Right renal pelvis (tissue), 4 donors: ENCODE results near the gene INTS4. TPM values are rescaled to one million over a fixed set of nuclear protein-coding genes. Genes with fewer than 3 reads are reported as not detected.
"Not testable (repeated sequence)": the region's sequence is repeated elsewhere in the genome, so short reads cannot be mapped to it uniquely, and the experiment has no call there.

ENCODE experiments used
- DNase-seq, 4 donors: peaks; one replicate each; pipeline ENCODE4 v3.0.0-alpha.2; 2013; ENCODE audit warnings: low read depth in 4 of 4, low spot score in 3 of 4, missing footprints in 1 of 4
- polyA plus RNA-seq, 4 donors: library from polyadenylated mRNA; unstranded; fragments of 120-200 nt; gene quantifications; one replicate each; pipeline ENCODE4 v1.2.1, GENCODE V29; 2013; ENCODE audit not compliant: insufficient read length in 4 of 4

The INTS4 gene
- polyA plus RNA-seq, 4 donors = 36.6 to 44.4 (median 39.6) TPM

DNA sequence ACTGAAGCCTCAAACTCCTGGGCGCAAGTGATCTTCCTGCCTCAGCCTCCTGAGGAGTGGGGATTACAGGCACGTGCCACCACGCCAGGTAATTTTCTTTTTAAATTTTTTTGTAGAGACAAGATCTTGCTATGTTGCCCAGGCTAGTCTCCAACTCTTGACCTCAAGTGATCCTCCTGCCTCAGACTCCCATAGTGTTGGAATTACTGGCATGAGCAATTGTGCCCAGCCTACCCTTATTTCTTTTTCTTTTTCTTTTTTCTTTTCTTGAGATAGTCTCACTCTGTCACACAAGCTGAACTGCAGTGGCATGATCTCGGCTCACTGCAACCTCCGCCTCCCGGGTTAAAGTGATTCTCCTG, 109.7 kb downstream of the INTS4 start:
- DNase-seq = no peak

DNA sequence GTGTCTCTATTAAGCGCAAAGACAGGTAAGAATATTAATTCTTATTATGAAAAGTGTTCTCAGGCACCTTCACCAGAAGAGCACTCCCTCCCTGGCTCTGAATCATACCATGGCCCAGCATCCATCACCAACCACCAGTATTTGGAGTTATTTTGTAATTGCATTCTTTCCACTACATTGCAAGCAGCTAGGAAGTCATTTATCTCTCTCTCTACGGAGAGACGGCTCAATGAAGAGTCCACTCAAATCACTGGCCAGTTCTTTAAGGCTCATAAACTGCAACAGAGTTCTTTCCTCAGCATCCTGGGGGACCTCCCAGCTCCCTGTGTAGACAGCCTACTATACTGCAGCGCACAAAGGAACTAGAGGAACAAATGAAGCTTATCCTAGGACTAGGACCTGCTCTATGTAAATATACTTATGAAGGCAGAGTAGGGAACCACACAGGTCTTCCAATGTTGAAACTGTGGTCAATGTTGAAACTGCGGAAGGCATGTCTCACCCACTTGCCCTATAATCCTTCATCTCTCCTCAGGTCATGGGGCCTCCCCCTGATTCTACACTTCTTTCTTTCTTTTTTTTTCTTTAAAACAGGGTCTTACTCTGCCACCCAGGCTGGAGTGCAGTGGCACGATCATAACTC, 110.2 kb downstream of the INTS4 start:
- no peak for DNase-seq

DNA sequence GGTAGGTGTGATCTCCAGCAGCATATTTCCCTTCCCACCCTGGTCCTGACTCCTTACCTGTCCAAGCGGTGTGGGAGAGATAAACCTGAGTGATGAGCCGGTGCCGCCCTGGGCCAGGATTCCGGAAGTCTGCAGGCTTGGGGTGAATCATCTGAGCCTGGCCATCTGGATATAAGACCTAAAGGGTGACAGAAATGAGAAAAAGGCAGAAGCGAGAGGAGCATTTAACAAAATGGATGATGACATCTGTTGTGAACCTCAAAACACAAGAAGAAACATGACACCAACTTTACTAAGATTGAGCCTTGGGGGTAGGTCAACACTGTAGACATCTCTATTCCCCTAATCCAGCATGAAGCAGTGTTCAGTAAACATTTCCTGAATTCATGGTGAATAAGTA, 110.7 kb downstream of the INTS4 start:
- DNase-seq = no peak

DNA sequence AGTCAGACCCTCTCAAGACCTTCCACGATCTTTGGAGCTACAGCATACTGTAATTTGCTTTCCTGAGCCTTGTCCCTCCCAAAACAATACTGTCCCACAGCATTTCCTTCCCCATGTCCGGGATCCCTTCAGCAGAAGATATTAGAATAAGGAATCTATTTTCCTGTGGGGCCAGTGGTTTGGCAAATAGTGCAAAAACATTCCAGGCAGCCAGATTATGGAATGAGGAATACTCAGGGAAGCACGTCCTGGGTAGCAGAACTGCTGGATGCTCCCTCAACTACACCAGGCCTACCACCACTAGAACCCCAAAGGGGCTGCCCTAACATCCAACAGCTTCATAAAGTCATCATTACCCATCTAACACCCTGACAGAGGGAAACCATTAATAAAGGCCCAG, 112.1 kb downstream of the INTS4 start:
- no peak for DNase-seq

DNA sequence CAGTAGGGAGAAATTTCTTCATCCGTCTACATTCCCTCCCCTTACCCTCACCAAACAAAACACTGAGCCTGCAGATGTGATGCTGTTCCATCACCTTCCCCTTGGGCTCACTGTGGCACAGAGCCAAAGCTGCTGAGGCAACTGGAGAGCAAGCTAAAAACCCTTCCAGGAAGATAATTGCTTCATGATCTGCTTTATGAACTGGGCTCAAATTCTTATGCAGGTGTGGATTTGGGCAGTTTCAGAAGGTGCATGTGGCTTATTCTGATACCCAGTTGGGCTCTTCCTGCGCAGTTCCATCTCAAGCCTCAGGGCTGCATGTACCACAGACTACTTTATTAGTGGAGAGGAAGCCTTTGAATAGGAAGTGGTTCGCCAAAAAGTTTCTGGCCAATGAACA, 115.2 kb downstream of the INTS4 start:
- no peak for DNase-seq

DNA sequence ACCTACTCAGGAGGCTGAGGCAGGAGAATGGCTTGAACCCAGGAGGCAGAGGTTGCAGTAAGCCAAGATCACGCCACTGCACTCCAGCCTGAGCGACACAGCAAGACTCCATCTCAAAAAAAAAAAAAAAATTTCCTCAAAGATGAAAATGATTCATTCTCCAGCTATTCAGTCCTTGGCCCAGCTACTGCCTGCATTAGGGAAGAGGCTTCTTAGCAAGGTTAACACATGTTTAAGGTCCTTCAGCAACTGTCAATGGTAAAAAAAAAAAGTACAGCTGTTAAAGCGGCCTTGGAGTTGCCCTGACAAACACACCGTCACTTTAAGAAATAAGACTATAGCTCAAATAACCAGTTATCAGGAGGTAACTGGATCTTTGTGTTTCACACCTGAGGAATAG, 116.2 kb downstream of the INTS4 start:
- not testable (repeated sequence) for DNase-seq

DNA sequence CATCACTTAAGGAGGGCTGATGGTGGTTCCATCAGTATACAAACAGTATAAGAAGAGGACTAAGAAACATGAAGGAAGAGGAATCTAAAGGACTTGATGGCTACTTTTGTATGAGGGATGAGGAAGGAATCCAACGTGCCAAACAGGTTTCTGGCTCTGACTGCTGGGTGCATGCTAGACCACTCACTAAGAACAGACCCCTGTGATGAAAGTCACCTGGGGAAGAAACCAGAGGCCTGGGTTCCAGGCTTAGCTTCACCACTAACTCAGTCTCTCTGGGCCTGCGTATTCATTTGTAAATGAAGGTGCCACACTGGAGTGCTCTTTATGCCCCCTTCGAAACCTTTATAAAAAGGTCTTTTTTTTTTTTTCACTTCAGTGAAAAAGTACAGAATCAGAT, 118.4 kb downstream of the INTS4 start:
- DNase-seq = no peak

DNA sequence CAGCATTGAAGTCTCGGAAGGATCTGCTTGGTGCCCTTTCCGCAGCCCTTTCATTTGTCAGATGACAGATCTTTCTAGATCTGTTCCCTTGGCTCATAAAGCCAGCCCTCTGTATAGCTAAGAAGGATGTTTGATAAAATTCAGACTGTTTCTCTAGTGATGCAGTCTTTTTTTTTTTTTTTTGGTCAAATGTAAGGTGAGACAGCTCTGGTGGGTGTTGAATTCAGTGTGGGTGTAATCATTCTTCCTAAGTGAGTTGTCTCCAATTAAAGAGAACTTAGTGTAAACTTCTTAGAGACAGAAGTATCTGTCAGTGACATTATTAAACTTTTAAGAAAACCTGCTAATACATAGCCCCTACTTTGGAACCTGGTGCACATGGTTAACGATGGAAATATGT, 120.3 kb downstream of the INTS4 start:
- no peak for DNase-seq

DNA sequence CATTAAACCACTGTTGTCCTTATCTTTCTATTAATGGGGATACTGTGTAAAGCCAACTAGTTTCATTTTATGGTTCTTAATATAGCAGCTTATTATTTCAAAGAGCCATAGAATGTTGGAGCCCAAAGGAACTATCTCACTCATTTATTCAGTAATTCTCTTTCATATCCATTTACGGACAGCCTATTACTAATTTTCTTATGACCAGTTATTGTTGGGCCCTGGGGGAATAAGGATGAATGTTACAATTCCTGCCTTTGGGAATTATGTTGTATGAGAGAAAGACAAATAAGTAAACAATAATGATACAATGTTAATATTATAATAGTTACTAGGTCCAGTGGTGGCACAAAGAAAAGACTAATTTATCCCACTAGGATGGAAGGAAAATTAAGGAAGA, 121.1 kb downstream of the INTS4 start:
- DNase-seq = no peak

DNA sequence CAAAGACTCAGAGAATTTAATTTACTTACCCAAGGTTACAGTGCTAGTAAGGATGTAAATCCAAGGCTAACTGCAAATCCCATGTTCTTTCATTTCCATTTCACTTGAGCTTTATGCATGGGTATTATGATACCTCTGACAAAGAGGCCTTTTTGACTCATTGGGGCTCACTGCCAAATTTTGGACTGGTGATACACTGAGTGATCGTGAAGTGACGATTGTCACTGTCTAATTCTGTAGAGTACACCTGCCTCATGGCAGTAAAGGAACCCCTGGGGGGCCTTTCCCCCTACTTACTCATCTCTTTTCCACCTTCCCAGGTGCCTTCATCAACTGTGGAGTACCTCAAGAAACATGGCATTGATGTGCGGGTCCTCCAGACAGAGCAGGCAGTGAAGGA, 122.6 kb downstream of the INTS4 start:
- no peak for DNase-seq

DNA sequence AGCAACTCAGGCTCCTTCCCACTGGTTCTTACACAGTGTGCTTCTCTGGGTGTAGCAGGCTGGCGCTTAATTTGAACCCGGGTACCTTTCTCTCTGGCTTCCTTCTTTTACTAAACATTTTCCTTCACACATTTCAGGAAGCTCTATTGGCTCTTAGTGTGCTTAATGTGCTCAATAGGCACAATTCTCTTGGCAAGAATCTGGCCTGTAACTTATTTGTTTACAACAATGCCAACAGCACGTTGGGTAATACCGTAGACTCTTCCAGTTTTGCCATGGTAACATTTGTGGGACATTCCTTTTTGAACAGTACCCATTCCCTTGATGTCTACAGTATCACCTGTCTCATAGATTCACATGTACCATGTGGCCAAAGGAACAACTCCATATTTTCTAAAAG, 125.7 kb downstream of the INTS4 start:
- no peak for DNase-seq

DNA sequence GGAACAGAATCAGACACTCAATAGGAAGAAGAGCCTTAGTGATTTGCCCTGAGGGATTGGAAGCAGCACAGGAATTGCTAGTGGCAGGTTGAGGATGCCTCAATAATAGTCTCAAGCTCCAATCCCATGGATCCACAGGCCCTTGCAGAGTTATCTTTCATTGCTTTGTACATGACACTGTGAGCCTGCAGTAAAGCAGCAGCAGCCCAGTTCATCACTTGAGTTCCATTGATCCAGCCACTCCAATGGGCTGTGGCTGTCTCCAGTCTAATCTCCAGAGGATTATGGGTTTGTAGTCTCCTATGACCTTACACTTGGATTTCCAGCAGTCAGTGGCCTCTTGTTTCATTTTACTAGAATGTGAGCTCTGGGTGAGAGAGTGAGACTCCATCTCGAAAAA, 128.1 kb downstream of the INTS4 start:
- no peak for DNase-seq

DNA sequence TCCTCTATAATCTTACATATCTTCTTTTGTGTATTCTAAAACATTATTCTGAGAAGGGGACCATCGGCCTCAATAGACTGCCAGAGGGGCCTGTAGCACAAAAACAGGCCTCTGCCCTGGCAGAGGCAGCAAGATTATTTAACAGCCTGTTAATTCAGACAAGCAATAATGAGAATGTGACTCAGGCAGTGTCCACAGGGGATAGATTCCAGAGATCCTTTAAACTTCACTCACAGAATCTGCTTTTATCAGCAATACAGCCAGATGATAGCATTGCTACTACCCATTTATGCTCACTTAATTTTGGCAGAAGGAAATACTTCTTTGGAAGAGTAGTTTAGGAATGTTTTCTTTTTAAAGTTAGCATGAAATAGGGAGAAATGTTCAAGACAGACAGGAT, 128.7 kb downstream of the INTS4 start:
- no peak for DNase-seq

DNA sequence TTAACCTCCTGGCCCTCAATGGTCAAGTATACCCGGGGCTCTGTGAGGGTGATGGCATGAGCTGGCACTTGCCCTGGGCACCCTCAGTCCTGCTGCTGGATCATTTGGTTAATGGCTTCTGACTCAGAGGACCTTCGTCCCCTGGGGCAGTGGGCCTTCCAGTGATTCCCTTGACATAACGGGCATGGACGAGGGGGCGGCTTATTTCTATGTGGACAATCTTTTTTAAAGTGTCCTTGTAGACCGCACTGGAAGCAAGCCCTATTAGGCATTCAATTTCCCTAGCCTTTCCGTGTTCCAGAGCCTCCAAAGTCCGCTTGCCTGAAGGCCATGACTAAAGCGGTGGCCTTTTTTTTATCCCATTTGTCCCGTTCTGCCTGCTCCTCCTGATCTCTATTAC, 133.0 kb downstream of the INTS4 start:
- not testable (repeated sequence) for DNase-seq

DNA sequence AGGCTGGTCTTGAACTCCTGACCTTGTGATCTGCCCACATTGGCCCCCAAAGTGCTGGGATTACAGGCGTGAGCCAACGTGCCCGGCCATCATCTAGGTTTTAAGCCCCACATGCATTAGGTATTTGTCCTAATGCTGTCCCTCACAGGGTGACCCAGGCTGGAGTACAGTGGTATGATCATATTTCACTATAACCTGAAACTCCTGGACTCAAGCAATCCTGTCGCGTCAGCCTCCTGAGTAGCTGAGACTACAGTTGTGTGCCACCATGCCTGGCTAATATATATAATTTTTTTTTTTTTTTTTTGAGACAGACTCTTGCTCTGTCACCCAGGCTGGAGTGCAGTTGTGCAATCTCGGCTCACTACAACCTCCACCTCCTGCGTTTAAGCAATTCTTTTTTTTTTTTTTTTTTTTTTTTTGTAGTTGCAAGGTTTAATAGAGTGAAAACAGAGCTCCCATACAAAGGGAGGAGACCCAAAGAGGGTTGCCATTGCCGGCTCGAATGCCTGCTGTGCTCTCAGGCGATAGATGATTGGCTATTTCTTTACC, 136.5 kb downstream of the INTS4 start:
- DNase-seq = not testable (repeated sequence)

DNA sequence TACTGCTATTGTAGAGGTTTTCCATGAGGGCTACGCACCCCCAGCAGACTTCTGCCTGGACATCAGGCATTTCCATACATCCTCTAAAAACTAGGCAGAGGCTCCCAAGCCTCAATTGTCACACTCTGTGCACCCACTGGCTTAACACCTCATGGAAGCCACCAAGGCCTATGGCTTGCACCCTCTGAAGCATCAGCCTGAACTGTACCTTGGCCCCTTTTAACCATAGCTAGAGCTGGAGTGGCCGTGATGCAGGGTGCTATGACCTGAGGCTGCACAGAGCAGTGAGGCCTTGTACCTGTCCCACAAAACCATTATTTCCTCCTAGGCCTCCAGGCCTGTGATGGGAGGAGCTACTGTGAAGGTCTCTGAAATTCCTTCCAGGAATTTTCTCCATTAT, 139.6 kb downstream of the INTS4 start:
- no peak for DNase-seq

DNA sequence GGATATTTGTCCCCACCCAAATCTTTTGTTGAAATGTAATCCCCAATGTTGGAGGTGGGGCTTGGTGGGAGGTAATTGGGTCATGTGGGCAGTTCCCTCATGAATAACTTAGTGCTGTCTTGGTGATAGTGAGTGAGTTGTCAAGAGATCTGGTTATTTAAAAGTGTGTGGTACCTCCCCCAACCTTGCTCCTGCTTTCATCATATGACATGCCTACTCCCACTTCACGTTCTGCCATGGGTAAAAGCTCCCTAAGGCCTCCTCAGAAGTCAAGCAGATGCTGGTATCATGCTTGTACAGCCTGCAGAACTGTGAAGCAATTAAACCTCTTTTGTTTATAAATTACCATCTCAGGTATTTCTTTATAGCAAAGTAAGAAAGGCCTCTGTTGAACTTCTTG, 143.0 kb downstream of the INTS4 start:
- DNase-seq = no peak

DNA sequence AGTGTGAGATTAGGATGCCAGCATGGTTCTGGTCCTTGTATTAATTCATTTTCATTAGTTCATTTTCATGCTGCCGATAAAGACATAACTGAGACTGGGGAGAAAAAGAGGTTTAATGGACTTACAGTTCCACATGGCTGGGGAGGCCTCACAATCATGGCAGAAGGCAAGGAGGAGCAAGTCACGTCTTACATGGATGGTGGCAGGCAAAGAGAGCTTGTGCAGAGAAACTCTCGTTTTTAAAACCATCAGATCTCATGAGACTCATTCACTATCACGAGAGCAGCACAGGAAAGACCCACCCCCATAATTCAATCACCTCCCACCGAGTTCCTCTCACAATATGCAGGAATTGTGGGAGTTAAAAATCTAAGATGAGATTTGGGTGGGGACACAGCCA, 150.8 kb downstream of the INTS4 start:
- DNase-seq = not testable (repeated sequence)

DNA sequence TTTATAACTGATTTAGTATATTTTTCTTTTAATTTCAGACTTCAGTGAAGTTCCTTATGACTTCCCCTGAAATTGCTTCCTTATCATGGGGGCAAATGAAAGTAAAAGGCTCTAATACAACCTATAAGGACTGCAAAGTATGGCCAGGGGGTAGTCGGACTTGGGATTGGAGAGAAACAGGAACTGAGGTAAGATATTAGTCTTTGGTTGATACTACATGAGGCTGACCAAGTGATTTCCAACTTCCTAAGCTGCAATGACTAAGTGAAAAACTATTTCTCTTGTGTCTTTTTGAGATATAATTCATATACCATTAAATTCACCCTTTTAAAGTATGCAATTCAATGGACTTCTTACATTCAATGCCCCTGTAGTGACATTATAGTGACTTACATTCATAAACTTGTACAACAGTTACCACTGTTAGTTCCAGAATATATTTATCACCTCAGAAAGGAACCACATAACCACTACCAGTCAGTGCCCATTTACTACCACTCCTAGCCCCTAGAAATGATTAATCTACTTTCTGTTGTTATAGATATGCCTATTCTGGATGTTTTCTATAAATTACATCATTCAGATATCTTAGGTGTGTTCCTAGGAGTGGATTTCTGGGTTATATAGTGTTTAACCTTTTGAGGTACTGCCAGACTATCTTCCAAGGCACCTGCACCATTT, 151.9 kb downstream of the INTS4 start:
- DNase-seq = no peak

DNA sequence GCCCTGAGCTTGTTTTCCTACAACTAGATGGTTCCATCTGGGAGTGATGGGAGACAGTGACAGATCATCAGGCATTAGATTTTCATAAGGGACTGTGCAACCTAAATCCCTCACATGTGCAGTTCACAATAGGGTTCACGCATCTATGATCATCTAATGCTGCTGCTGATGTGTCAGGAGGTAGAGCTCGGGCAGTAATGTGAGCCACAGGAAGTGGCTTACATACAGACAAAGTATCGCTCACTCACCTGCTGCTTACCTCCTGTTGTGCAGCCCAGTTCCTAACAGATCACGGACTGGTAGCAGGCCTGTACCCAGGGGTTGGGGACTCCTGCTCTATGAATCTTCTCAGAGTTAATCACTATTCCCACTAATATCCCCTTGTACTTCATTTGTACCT, 161.2 kb downstream of the INTS4 start:
- DNase-seq = no peak

DNA sequence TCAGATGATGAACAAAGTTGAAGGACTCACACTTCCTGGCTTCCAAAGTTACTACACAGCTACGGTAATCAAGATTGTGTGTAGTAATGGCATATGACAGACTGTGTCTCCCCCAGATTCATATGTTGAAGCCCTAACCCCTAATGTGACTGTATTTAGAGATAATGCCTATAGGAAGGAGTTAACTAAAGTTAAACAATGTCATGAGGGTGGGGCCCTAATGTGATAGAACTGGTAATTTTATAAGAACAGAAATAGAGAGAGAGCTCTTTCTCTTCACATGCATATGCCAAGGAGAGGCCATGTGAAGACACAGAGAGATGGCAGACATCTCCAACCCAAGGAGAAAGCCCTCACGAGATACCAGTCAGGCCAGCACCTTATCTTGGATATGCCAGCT, 165.5 kb downstream of the INTS4 start:
- DNase-seq = no peak
